HG03135 (cell line): ENCODE data around the gene ERFL.

Source experiments
- ATAC-seq: cut with Tn5 transposase; IDR thresholded peaks from one replicate; pipeline ENCODE4 v1.9.1; 2021; ENCODE audit warnings: mild to moderate bottlenecking, moderate library complexity; ENCODE audit not compliant: unreplicated experiment

The ERFL gene

DNA sequence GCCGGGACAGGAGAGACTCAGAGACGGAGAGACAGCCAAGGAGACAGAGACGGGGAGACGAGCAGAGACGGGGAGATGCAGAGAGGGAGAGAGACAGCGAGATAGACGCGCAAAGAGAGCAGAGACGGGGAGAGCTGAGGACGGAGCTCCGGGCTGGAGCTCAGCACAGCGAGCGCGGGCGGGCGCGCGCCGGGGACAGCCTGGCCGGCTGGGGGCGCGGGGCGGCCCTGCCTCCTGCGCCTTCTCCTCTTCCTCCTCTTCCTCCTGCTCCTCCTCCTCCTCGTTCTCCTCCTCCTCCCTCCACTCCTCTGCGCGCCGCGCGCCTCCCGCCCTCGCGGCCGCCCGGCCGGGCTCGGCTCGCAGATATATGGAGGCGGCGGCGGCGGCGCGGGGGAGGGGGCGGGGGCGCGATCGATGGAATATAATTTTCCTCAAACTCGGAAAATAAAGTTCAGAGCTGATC, at the start of gene ERFL:
ERFL (minus strand) TSS at position 229 of the 463 bp plus-strand sequence. CDS start 15,530 bp downstream, outside the sequence.
- no peak for ATAC-seq

DNA sequence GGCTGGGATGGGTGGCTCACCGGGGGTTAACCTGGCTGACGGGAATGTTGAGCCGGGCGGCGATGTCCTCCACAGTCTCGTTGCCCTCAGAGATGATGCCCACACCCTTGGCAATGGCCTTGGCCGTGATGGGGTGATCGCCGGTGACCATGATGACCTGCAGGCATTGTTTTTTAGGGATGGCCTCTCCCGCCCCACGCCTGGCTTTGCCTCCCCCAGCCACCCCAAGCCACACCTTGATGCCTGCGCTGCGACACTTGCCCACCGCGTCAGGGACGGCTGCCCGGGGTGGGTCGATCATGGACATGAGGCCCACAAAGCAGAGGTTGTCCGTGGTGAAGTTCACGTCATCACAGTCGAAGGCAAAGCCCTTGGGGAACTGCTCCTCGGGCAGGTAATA, 49.7 kb upstream of the ERFL start:
- no peak for ATAC-seq

- ATAC-seq = no peak
These were observed 46.4 kb upstream of the ERFL start for GRCh38 chr19:41974652-41975051.

DNA sequence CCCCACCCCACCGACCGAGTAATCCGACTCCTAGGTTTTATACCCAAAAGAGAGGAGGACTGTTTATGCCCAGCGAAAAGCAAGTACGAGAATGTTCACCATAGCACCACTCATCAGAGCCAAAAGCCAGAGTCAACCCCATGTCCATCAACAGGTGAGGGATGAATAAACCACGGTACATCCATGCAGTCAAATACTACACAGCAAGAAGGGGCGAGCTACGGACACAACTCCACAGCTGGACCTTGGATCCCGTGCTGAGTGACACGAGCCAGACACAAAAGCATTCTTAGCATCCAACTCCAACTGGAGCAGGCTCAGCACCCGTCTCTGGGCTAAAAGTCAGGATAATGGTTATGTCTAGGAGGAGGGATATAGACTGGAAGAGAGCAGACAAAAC, 43.1 kb upstream of the ERFL start:
- no peak for ATAC-seq

DNA sequence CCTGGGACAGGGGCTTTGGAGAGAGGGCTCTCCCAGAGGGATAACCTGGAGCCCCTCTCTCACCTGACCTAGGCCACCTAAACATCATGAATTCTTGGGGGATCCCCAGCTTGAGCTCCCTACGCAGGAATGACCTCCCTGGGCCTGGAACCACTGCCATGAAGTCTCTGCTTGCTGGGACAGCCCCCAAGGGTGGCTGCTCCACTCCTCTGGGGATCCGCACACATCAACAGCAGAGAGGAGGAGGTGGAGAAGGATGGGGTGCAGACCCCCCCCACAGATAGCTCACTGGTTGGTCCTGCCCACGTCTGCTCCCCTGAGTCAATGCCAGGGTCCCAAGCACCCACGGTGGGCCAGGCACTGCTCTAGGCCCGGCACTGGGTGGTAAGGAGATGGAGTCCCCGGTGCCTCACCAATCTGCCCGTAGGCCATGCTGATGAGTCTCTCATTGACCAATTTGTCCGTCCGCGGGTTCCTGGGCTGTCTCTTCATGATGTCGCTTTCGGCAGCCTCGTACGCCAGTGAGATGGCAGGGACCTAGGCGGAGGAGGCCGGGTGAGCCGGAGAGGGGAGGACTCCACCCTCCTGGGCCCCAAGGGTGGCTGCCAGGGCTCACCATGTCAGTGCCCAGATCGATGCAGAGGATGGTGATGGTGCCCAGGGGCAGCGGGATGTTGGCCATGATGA, 41.7 kb upstream of the ERFL start:
- ATAC-seq = no peak

DNA sequence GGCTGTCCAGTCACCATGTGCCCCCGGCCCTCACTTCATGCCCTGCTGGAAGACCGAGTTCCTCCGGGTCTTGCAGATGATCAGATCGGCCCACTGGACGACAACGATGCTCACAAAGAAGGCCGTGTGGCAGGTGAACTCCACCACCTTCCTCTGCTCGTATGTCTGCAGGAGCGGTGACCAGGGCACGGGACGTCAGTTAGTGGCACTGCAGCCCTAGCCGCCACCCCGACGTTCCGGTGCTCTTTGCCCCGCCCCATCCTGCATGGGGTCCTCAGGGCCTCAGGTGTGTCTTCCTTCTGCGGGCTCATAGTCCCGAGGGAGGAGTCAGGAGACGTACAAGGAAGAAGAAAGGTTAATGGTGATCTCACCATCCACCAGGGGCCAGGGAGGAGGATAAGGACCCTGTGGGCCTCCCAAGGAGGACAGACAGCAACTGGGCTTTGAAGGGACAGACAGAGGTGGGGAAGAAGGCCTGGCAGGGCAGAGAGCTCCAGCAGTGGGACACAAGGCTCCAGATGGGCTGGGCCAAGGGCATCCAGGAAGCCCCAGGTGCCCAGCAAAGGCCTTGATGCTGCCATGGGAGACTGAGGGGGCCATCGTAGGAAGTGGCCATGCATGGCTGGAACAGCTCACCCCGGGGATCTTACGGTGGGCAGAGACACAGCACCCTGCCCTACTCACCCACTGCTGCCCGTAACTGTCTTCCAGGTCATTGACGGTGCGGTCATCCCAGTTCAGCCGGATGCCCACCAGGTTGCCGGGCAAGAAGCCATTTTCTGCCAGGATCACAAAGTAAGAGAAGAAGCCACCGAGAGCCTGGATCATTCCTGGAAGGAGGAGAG, 40.7 kb upstream of the ERFL start:
- no peak for ATAC-seq

DNA sequence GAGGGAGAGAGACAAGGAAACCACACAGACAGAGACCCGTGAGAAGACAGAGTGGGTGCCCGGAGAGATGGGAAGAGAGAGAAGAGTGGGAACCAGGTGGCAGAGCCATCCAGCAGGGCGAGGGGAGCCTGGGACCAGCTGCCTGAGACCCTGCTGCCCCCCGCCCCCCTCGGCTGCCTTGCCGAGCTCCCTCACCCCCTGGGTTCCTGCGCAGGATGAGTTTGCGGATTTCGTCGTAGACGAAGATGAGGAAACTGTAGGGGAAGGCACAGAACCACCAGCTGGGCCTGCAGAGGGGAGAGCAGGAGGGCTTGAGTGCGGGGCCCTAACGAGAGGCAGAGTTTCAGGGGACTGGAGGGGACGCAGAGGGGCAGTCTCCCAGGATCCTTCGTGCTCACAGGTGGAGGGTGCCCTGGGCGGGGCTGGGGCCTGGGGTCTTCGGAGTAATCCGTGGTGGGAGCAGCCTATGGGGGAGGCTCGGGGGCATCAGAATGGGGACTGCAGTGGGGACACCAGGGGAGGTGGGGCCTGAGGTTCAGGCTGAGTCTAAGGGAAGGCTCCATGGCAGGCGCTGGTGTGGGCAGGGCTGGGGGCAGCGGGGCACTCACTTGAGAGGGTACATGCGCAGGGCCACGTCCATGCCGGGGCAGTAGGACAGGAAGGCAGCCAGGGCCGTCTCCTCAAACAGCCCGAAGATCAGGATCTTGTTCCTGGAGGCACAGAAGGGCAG, 39.0 kb upstream of the ERFL start:
- no peak for ATAC-seq

DNA sequence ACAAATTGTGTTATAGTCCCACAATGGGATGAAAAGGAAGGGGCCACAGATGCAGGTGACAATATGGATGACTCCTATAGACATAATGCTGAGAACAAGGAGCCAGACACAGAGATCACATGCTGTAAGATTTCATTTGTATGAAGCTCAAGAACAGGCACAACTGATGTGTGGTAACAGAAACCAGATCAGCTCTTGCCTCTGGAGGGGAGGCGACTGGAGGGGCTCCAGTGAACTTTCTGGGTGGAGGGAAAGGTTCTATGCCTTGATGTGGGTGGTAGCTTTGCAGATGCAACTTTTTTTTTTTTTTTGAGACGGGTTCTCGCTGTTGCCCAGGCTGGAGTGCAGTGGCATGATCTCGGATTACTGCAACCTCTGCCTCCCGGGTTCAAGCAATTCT, 36.9 kb upstream of the ERFL start:
- no peak for ATAC-seq

DNA sequence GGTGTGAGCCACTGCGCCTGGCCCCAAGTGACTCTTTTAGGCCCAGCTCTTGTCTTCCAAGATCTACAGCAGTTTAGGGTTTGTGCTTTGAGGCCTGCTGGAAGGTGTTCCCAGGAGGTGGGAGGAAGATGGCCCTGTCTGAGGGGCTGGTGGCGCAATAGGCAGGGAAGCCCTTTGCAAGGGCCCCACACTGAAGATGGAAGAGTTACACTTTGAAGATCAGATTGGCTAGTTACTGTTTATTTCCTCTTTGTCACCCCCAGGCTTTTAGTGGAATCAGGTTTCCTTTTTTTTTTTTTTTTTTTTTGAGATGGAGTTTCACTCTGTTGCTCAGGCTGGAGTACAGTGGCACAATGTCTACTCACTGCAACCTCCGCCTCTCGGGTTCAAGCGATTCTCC, 32.7 kb upstream of the ERFL start:
- no peak for ATAC-seq

- ATAC-seq = peak; percentile 81
These were observed 31.1 kb upstream of the ERFL start, which contains the start of gene RABAC1 for GRCh38 chr19:41959056-41960053. TSS of gene RABAC1 (minus strand) at chr19:41959321. CDS start at chr19:41959292, 29 bp downstream.

- ATAC-seq = peak; percentile 48
These were observed 30.3 kb upstream of the ERFL start for GRCh38 chr19:41958367-41959055.

DNA sequence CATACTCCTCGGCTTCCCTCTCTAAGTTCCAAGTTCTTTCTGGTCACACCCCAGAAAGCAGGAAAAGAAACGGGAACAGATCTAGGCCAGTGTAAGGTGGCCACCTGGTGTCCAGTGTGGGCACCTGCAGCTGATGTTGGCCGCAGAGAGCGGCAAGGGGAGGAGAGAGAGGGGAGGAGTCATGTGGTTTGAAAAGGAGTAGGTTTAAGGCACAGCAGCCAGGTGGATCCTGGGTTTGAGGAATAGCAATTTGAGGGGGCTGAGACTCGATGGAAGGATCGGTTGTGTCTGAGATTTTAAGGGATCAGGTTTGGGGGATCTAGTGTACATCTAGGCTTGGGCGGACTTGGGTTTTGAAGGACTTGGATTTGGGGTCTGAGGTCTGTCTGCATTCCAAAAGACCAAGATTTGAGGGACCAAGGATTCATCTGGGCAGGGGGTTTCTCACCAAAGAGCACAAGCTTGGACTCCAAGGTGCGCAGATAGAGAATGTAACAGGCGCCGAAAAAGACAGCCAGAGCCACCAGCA, 29.7 kb upstream of the ERFL start:
- ATAC-seq = no peak

DNA sequence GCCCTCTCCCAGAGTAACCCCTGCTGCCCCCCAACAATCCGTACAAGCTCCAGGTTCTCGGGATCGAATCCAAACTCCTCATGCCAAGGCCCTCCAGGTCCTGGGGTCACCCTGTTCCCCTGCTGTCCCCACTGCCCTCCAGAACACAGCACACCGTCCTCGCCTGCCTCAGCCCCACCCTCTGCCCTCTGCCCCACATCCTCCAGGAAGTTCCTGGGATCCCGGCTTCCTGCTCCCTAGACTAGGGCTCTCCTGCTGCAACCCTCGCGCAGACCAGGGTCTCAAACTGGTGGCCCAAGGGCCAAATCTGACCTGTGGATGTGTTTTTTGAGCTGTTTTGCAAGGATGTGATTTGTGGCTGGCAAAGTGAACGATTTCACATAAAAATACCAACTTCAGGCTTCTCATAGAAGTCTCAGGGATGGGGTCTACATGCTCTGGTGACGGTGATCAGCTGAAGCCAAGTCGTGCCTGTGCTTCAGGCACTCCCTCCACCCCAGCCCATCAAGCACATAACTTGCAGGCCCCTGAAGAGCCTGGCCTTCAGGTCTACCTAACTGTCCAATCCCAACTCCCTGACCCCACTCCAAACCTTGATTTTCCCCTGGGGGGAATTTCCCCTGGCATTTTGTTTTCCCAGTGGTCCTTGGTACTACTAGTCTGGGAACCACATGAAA, 29.1 kb upstream of the ERFL start:
- ATAC-seq = no peak

DNA sequence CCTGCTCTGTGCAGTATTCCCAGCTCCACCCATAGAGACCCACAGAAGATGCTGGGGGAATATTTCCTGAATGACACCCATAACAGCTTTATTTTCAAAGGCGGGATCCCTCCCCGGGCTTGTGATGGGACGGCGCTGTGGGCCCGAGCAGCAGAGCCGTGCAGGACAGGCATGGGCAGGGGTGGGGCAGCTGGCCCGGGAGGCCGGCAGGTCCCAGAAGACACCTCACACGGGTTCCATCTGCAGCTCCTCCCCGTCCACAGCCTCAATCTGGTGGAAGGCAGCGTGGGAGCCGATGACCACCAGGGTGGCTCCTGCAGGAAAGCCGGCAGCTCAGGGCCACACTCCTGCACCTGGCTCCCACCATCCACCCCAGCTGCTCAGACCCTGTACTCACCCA, 28.4 kb upstream of the ERFL start:
- ATAC-seq = no peak

DNA sequence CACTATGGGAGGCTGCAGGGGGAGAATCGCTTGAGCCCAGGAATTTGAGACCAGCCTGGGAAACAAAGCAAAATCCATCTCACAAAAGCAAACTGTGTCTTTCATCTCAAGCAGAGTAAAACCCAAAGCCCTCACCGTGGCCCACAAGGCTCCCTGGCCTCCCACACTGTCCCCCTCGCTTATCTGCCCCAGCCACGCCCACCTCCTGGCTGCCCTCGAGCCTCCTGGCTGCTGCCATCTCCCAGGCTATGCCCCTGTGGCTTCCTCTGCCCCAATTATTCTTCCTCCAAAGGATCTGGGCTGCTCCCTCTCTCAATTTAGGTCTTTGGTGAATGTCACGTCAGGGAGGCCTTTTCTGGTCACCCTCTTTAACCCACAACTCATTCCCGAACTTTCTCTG, 27.3 kb upstream of the ERFL start:
- ATAC-seq = no peak

- ATAC-seq = no peak
These were observed 23.5 kb upstream of the ERFL start for GRCh38 chr19:41951686-41952172.

DNA sequence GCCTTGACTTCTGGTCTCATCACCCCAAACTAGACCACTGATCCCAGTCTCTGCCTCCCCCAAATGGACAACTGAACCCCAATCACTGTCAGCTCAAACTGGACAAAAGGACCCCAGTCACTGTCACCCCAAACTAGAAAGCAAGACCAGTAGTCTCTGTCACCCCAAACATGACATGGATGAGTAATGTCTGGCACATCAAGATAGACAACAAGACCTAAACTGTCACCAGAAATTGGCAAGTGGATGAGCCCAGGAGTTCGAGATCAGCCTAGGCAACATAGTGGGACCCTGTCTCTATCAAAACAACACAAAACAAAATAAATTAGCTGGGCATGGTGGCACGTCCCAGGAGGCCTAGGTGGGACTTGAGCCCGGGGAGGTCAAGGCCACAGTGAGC, 18.8 kb upstream of the ERFL start:
- ATAC-seq = no peak

DNA sequence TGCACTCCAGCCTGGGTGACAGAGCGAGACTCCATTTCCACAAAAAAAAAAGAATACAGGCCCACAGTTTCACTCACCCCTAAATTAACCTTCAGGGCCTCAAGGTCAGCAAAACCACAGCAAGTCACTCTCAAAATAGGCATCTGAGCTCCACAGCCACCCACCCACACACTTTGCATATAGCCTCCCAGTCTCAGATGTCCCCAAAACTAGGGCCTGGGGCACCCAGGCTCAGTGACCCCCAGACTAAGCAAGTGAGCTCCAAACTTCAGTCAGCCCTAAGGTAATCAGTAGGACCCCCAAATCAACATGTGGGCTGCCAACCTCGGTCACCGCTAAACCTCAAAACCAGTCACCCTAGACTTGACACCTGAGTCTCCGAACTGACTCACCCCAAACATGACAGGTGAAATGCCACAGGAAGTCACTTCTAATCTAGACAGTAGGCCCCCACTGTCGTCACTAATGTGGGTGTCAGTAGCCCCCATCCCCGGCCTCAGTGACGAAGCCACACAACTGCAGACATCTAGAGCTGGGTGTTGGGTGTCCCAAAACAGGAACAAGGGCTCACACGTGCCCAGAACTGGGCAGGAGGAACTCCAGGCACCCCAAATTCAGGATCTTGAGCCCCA, 17.0 kb upstream of the ERFL start:
- ATAC-seq = peak; percentile 85
